PFSK-1 (cell line): ENCODE measurements around the gene POU3F3.

Experiments
- FOXP2 ChIP-seq: optimal IDR thresholded peaks from 2 replicates; pipeline ENCODE3; 2011; ENCODE audit warnings: borderline replicate concordance, control low read depth, inconsistent platforms; ENCODE audit not compliant: insufficient read depth; ENCODE audit errors: extremely low read length, extremely low read depth
- POLR2AphosphoS5 ChIP-seq: IDR thresholded peaks from 2 replicates; pipeline ENCODE4 v1.6.1; 2012; ENCODE audit warnings: low read depth, mild to moderate bottlenecking, control low read depth, low read length, moderate library complexity
- SIN3A ChIP-seq: IDR thresholded peaks from 2 replicates; pipeline ENCODE4 v1.6.1; 2012; ENCODE audit warnings: mild to moderate bottlenecking, low read length, moderate library complexity, borderline replicate concordance; ENCODE audit not compliant: insufficient read depth
- TAF1 ChIP-seq: IDR thresholded peaks from 2 replicates; pipeline ENCODE4 v1.6.1; 2012; ENCODE audit warnings: low read length, control low read depth, borderline replicate concordance; ENCODE audit not compliant: insufficient read depth
- TF ChIP-seq, protein P1 (sequence below), 2 experiments: IDR thresholded peaks; 2 replicates each; pipeline versions ENCODE4 v1.6.1 to v1.8.0; 2011 to 2012; ENCODE audit warnings: low read depth in 2 of 2, low read length in 2 of 2, control low read depth in 1 of 2, inconsistent platforms in 1 of 2, mild to moderate bottlenecking in 1 of 2, moderate library complexity in 1 of 2; ENCODE audit not compliant: insufficient read depth in 1 of 2

POU3F3 gene

DNA sequence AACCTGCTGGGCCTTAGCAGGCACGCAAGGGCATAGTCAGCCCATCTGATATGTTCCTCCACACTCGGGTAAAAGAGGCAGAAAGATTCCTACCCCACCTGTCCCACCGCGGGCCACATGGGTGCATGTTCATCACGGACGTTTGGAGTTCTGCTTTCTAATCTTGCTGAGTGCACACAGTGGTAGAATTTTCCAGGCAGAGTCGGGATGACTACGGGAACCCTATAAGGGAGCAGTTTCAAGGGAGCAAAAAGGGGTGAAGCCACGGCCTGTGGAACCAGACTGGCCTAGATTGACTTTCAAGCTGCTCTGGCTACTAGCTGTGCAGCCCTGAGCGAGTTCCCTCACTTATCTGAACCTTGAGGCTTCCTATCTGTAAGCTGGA is 36.8 kb downstream of the POU3F3 start:
- TF ChIP-seq SIN3A = no peak
- TF ChIP-seq, protein P1, sequence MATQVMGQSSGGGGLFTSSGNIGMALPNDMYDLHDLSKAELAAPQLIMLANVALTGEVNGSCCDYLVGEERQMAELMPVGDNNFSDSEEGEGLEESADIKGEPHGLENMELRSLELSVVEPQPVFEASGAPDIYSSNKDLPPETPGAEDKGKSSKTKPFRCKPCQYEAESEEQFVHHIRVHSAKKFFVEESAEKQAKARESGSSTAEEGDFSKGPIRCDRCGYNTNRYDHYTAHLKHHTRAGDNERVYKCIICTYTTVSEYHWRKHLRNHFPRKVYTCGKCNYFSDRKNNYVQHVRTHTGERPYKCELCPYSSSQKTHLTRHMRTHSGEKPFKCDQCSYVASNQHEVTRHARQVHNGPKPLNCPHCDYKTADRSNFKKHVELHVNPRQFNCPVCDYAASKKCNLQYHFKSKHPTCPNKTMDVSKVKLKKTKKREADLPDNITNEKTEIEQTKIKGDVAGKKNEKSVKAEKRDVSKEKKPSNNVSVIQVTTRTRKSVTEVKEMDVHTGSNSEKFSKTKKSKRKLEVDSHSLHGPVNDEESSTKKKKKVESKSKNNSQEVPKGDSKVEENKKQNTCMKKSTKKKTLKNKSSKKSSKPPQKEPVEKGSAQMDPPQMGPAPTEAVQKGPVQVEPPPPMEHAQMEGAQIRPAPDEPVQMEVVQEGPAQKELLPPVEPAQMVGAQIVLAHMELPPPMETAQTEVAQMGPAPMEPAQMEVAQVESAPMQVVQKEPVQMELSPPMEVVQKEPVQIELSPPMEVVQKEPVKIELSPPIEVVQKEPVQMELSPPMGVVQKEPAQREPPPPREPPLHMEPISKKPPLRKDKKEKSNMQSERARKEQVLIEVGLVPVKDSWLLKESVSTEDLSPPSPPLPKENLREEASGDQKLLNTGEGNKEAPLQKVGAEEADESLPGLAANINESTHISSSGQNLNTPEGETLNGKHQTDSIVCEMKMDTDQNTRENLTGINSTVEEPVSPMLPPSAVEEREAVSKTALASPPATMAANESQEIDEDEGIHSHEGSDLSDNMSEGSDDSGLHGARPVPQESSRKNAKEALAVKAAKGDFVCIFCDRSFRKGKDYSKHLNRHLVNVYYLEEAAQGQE (IDR thresholded peaks at IDR 0.05; ENCODE audit: insufficient read depth in 1 of 2, low read depth in 2 of 2, low read length in 2 of 2) = no peak
- TF ChIP-seq FOXP2 = no peak
- TF ChIP-seq POLR2AphosphoS5 = no peak

DNA sequence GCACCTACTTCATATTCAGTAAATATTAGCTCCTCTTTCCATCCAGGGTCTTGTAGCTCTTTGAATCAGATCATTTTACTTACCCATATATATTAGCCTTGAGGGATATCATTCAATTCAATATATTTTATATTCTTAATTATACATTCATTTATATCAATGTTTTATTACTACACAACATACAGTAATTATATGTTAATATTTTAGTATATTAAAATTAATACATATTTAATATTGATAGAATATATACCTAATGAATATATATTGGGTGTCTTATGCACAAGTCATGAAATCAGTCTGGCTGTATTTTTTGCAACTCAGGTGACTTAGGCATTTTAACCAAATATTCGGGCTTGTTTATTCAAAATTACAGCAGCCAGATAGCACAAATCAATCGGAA is 37.2 kb downstream of the POU3F3 start:
- TF ChIP-seq SIN3A (no peak), FOXP2 (no peak), POLR2AphosphoS5 (no peak), TAF1 (no peak)
- TF ChIP-seq, protein P1 (IDR thresholded peaks at IDR 0.05; ENCODE audit: insufficient read depth in 1 of 2, low read depth in 2 of 2, low read length in 2 of 2) = no peak

DNA sequence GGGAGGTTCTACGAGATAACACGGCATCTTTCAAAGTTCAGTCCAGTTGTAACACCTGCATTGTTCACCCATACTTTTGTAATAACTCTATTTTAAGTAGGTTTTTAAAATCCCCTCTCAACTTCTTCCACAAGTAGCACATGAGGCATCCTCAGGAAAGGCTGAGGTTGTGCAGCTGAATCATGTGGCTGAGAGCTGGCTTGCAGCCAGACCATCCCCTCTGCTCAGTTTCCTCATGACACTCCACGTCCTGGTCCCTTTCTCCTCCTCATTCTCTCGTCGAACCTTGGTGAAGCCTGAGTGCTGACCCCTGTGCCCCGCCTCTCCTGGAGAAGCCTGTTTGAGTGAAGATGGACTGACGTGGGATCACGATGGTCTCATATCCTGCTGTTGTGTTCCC is 42.5 kb downstream of the POU3F3 start:
- TF ChIP-seq POLR2AphosphoS5 = no peak
- no peak for TF ChIP-seq FOXP2
- TF ChIP-seq TAF1 = no peak

DNA sequence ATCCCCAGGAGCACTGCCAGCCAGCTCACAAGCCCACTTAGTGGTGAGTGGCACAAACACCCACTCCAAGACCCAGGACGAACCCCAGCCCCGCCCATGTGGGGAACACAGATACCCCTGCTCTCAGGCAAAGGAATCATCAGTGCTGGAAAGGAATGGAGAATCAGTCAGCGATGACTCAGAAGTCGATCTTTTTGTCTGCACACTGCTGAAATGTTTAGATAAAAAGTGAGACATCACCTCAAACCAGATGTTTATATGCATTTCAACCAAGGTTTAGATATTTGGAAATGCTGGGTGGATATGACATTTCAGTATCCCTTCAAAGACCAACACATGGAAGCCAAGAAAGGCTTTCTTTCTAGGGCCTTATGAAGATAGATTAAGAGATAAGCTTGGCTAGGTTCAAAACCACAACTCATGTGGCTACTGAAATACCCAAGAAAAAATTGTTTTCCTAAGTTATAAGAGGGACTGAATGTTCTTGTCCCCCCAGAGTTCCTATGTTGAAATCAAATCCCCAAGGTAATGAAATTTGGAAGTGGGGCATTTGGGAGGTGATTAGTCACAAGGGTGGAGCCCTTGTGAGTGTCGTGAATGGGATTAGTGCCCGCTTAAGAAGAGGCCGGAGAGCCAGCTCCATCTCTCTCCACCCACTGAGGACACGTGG is 43.7 kb downstream of the POU3F3 start:
- TF ChIP-seq POLR2AphosphoS5 (no peak), SIN3A (no peak), TAF1 (no peak), FOXP2 (no peak)
- TF ChIP-seq, protein P1 (IDR thresholded peaks at IDR 0.05; ENCODE audit: insufficient read depth in 1 of 2, low read depth in 2 of 2, low read length in 2 of 2) = no peak

DNA sequence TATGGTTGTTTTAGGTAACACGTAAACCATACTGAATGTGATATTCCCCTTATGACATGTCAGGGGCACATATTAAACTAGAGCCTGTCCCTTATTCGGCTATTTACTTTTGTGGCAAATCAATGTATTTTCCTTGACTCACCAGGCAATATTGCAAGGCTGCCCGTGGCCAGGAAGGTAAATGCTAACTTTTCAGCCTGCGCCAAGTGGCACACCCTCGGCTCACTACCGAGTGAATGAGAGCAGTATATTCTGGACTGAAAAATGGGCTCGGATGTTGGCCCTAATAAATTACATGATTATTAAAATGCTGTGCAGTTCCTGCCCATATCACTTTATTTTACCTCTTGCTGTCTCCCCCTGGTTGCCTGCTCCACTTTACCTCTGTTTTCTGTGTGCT is 46.7 kb downstream of the POU3F3 start:
- TF ChIP-seq POLR2AphosphoS5 (no peak), TAF1 (no peak), FOXP2 (no peak), SIN3A (no peak)
- TF ChIP-seq, protein P1 (IDR thresholded peaks at IDR 0.05; ENCODE audit: insufficient read depth in 1 of 2, low read depth in 2 of 2, low read length in 2 of 2) = no peak
